ENCODE measurements around the gene BNC2.

BNC2 gene

DNA sequence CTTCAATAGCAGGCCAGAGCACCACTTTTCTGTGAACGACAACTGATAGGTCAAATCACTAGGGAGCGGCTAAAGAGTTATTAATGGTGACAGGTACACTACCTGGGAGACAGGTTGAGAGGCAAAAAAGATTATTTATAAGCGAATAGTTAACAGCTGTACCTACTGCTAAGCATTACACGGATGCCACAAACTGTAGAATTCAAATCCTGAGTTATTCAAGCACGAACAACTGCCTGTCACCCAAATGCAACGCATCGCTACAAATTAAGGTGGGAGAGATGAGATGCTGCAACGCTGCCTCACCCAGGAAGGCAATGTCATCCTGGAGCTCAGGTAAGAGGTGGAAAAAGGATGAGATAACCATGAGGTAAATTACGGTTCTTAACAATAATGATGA is 342.9 kb downstream of the BNC2 start:
- DNase-seq: no peak

DNA sequence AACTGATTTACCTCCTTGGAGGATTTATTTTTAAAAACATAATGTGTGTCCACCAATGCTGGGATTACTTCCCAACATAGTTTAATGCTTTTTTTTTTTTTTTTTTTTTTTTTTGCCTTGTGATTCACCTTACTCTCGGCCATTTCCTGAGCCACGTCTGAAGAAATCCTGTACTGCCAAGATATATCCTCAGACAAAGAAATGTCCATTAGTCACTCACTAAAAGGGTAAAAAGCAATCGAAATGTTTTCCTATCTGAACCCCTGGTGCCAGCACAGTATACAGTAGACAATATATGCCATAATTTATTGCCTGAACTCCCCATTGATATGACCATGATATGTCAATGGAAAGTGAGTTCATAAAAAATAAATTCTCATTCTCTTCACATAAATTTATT is 344.1 kb downstream of the BNC2 start:
- no peak for DNase-seq

DNA sequence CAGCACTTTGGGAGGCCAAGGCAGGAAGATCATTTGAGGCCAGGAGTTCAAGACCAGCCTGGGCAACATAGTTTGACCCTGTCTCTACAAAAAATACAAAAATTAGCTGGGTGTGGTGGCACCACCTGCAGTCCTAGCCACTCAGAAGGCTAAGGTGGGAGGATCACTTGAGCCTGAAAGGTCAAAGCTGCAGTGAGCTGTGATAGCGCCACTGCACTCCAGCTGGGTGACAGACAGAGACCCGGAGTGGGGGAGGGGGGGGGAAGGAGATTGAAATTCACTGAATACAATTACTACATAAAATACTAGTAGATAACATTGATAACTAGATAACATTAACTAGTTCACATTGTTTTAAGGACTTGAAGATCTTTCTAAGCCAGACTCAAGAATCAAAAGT is 345.6 kb downstream of the BNC2 start:
- no peak for DNase-seq

DNA sequence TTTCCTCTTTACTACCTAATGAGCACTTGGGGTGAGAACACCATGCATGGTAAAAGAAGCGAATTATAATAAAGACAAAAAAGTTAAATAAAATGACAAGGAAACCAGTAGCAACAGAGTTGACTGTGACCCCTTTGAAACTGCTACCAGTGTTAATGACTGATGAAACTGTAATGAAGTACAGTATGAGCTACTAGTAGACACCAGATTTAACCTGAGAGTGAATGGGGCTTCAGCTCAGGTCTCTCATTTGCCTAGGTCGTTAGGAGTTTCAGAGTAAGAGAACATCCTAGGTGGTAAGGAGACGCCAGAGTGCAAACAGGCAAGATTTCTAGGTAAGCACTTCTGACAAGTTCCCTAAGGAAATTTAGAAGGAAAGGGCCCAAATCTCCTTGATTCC is 346.4 kb downstream of the BNC2 start:
- no peak for DNase-seq

DNA sequence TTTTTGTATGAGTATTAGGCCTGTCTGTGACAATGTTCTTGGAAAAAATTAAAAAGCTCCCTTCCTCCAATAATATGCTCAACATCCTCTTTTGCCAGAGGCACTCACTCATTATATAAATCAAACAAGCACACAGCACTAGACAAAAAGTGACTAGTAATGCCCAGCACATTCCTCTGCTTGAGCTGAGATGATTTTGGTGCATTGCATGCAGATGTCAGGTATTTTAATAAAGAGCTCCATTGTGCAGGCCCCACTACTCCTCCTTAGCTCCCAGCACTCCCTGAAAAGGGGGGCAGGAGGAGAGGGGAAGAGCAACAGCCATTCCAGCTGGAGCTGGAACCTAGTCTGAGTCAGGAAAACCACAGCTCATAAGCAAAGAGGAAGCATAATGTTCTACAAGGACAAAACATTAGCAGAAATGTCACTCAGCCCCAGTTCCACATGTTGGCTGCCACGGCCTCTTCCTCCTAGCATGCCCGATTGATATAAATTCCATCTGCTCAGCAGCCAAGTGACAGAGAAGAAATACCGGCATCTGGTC is 348.5 kb downstream of the BNC2 start:
- no peak for DNase-seq

DNA sequence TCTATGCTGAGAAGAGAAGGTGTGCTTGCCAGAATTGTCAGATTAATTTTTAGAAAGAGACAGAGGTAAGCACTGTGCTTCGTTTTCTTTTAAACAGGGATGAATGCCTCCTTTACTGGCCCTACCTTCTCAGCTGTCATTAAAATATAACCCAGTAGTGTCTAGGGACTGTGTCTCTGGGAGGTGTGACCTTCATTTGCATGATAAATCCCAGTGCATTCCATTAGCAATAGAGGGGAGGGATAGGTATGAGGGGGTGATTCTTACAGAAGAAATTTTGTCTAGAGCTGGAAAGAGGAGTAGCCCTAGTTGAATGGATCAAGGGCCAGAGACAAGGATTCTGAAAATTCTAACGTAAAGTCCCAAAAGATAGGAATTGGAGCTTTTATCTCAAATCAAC is 351.5 kb downstream of the BNC2 start:
- no peak for DNase-seq

DNA sequence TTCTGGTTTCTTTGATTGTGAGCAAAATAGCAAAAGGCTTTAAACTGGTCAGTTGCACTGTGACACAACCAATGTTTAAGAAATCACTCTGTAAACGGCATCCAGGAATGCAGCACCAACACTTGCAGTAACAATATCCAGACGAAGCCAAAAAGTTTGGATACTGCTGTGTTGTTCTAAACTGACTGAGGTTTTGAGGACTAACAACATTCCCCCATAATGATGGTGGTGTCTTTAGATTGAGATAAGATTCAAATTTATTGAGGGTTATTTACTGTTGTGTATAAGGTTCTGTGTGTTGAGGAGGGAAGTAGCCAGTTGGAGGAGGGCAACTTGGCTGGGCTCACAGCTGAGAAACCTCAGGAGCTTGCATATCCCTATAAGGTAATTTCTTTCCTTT is 353.6 kb downstream of the BNC2 start:
- no peak for DNase-seq

DNA sequence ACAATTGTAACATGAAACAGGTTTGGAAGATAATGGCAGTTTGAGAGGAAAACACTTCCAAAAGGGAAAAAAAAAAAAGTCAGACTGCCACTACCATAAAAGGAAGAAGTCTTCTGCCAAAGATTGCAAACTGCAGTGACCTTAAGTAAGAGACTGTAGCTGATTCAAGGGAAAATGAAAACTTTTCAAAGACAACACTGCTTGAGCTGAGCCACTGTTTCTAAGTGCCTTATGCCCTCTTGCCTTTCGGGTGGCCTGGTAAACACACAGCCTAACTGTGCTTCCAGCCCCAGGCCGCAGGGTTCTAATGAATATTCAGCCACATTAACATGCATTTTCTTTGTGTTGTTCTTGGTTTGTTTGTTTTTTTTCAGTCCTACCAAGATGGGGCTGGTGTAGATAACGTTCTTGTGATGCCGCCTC is 354.6 kb downstream of the BNC2 start:
- DNase-seq: no peak

DNA sequence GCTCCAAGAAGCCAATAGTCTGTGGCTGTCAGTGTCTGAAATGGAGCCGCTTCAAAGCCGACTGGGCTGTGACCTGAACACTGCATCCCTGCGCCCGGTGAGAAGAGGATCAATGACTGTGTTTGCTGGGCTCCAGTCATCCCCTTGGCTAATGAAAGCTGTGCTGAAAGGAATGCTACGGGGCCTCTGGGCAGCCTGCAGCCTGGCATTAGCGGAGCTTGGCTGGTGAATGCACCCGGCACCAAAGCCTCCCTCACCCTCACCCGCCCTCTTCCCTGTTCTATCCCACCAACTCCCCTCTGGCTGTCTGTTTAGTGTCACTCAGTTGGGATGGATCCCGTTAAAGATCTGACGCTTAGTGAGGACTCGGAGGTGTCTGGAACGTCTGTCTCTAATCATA is 355.3 kb downstream of the BNC2 start:
- no peak for DNase-seq

DNA sequence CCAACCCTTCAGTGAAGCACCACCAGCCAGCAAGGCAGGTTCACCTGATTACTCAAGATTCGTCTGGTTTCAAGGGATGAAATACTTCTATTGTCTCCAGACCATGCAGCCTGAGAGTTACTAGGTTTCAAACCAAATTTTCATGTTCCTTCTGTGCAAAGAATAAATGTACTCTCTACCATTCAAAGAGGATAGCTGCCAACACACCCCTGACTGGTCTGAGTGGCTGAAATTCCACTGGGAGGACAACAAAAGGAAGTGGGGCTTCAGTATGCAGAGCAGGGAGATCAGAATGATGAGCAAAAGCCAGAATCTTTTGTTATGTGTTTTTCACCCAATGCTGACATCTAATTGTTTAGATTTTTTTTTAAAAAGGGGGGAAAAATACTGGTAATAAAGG is 356.3 kb downstream of the BNC2 start:
- DNase-seq: no peak

DNA sequence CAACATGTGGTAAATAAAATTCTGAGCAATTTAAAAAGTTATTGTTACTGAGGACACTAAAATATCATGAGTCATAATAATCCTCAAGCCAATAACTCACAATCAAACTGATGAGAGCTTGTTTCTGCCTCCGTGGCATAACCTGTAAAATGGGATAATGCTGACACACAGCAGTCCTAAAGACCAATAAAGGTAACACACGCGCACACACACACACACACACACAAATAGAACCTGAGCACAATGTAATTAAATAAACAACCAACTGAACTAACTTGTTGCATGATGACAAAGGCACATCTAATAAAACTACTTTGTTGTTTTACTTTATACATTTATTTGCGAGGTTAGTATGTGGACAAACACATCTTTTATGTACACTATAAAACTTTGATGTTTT is 358.2 kb downstream of the BNC2 start:
- no peak for DNase-seq

DNA sequence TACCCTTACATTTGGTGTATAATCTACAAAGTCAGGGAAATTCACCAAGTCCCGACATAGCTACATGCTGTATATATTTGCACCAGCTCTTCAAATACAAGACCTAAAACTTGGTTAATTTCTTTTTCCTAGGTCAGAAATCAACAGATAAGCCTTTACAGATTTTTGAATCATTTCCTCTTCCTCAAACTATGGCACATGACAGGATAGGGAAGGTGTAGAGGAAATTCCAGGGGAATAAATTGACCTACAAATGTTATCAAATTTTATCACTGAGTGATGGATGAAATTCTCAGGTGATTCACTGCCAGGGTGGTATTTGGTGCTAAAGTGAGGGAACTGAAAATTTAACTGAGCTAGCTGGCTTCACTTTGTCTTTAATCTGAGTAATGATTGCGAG is 360.0 kb downstream of the BNC2 start:
- DNase-seq: no peak

DNA sequence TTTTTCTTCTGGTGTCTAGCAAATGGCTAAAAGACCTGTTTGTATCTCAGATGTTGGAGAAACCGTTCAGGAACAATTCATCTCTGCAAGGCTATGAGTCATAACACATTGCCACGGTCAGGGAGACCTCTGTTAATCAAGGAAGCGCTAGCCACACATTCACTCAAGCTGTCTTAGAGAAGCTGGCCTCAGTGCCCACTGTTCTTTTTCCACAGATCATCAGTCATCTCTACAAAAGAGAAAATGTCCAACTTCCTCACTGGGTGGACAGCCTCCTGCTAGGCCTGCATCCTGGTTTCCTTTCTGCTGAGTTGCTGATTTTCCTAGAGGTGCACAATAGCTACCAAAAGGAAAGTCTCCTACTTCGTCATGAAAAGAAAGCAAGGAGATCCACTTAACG is 360.5 kb downstream of the BNC2 start:
- DNase-seq: no peak

DNA sequence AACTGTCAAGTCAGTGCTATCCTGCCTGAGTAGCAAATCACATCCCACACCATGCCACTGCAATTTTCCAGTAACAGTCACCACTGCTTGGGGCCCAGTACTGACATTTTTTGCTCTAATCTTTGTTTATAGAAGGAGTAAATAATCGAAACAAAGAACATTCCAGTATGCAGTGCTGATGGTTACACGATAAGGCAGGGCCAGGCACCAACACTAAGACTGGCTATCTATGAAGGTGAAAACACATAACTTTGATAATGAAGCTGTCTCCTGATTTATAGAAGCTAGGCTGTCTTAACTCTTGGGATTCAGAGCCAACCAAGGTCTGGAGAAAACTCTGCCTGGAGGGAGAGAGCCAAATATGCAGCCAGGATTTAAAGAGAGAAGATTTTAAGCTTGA is 365.3 kb downstream of the BNC2 start:
- no peak for DNase-seq

DNA sequence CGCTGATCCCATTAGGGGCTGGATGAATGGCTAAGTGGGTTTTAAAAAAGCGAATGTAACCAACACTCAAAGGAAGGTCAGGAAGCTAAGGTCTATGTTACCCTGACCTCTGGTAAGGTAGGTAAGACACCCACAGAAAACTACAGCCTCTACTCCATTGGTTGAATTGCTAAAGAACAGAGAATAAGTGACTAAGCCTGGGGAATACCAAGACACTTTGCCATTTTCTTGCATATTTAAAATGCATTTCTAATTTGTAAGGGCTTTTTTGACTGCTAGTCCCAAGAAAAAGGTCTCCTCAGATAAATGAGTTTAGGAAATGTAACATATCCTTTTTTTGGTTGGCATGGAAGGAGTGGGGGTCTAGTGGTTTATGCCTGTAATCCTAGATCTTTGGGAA is 368.7 kb downstream of the BNC2 start:
- DNase-seq: no peak

DNA sequence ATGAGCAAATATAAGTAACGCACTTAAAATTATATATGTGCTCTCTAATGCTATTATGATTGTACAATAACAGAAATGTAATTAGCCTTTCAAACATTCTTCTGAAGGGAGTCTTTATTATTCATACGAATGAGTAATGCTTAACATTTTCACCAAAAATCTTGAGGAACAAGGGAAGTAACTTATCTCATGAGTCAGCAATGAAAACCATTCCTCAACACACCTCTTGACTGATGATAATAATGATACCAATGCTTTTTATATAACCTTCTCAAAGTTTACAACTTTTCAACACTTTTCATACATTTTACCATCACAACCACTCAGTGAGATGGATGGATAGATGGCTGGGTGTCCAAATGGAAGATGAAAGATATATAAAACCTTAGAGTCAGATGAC is 369.3 kb downstream of the BNC2 start:
- DNase-seq: no peak

DNA sequence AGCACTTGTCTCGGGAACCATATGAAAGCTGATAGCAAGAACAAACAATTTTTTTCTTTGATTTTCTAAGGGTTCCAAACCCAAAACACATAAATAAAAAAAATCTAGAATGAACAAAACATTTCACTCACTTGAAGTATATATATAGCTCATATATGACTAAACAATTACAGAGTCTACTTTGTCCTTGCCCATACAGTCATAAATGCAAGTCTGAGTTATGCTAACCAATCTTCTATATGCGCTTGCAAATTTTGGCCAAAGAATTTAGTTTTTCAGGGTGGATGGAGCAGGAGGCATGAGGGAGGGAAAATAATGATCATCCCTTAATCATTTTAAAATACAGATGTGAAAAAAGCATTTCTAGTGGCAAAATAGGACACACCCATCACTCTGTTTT is 370.1 kb downstream of the BNC2 start:
- DNase-seq: no peak

DNA sequence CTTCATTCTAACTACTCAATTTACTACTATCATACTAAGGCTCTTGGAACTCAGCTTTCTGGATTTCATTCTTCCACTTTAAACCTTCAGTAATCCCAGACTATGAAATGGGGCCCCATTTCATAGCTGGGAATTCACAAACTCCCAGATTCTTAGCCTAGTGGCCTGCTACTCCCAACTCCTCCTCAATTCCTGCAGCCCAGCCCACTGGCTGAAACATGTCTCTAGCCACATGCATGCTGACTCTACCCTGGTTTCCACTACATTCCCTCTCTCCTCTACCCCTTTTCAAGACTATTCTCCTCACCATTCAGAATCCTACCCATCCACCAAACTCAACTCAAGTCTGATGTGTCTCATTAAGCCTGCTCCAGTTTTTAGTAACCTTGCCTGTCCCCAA is 370.6 kb downstream of the BNC2 start:
- DNase-seq: no peak

DNA sequence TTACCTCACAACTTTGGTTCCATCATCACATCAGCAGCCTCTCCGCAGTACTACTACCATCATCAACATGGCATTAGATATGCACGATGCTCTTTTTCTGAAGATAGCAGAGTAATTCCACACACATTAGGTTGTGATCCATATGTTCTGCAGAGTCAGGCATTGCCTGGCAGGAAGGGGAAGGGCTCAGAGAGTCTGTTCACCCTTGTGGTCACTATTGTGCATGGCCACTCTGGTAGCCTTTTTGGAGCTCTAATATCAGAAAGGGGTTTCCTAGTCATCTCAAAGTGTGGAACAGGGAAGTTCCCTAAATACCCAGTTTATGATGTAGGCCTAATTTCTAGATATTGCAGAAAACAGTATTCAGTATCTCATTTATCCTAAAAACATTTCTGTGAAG is 373.6 kb downstream of the BNC2 start:
- DNase-seq: no peak

DNA sequence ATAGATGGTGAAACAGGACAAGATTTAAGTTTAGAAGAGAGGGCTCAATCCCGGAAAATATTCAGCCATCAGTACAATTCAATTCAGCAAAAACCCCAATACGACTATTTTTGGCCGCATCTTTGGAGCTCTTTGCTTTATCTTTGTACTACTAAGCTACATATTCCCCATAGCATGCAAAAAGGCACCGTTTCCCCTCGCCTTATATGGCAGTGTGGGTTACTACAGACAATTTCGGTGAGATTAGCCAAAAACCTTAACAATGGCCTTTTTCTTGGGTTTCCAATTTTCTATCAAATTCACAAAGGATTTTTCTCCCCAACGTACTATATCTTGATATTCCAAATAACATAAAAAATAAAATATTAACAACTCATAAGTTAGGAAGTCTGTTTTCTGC is 382.6 kb downstream of the BNC2 start:
- no peak for DNase-seq

DNA sequence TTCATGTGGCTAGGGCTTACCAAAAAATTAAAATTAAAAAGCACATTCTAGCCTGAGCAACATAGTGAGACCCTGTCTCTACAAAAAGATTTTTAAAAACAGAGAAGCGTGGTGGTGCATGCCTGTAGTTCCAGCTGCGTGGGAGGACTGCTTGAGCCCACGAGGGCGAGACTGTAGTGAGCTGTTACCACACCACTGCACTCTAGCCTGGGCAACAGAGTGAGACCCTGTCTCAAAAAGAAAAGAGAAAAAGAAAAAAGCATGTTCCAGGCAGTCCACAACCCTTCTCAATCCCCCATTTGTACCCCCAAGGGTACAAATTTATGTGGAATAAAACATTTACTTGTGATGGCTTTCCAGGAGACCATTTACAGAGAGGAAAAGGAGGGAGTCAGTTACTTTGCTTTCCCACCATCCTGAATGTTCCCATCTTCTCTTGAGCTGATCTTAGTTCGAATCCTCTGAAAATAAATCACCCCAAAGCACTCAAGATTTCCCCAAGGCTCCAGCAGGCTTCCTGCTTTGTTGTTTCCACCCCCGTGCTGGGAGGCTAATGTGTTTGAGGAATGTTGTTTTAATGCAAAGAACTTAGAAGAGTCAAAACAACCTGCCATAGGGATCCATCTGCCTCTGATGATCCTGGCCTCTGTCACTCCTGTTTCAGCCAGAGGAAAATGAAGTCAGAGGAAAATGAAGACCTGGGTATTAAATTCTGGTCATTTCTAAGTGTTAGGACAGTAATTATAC is 384.7 kb downstream of the BNC2 start:
- no peak for DNase-seq

DNA sequence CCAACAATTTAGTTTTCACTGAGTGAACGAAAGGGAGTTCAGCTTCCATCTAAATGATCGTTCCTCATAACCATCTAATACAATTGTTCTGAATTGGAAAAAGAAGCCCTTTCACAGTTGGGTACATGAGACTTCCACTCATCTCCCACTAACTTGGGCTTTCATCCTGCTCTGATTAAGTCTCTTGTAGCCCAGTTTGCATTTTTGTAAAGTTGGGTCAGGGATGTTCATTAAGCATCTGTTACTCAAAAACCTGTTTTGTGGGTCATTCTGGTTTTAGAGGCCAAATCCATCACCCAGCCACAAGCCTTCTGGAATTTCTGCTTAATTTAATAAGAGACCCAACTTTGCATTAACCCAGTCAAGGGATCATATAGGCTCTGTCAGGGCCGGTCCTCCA is 385.3 kb downstream of the BNC2 start:
- no peak for DNase-seq

DNA sequence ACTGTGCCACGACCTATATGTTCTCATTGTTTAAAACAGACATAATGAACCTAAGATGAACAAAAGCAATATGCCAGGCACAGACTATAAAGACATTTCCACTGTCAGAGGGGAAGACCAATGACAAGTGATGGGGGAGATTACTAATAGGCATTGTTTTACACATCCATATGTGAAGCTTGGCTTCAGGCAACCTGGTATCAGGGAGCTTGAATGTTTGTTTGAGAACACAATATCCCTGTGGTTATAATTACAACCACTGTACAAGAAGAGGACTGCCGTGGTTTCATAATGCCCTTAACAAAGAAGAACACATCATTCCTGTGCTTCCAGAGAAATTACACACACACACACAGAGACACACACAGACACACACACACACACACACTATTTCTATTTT is 385.7 kb downstream of the BNC2 start:
- no peak for DNase-seq

DNA sequence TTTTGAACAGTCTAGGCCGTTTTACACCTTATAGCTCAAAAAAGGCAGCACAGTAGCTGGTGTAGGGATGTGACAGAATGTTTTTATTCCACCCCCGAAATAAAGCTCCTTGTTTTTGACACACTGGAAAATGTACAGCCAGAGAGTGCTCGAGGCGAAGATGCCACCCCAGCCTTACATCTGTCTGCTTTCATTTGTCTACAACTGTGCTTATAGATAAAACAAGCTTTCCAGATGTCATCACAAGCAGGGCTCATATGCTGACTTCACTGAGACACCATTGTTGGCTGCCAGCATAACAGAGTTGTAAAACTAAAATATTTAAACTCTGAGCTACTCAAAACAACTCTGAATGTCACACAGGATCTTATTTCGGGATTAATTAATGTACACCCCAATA is 386.3 kb downstream of the BNC2 start:
- no peak for DNase-seq

DNA sequence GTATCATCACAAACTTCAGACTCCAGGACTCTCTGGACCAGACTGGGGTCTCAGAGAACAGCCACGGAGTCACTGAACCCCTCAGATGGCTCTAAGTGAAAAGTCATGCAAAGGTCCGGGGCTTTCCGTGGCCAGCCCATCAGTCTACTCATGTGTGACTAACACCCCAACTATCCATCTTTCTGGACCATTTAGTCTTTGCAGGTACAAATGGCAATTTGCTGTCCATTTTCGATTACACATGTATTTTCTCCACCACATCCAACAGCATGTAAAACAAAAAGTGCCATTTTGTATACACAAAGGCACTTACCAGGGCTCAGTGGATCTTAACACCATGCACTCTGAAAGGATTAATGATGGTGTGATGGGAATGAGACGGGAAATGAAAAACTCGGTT is 387.7 kb downstream of the BNC2 start:
- no peak for DNase-seq
